ENCODE measurements around the gene RNU5D-1. TPM values are rescaled to one million over a fixed set of nuclear protein-coding genes. Genes with fewer than 3 reads are reported as not detected.

The RNU5D-1 gene
- total and polyA plus RNA-seq, 2 of the 13 experiments (the other 11 are each of a cell fraction or from before 2014, with no cell fraction given) = 165 TPM; not detected in 1

GRCh38 chr1:44730741-44731512 is at the start of gene RNU5D-1 (continued):
- TF ChIP-seq ZNF687 (CRISPR knock-in tag; IDR thresholded peaks at IDR 0.05) (no peak), PTBP1 (IDR thresholded peaks at IDR 0.05; ENCODE audit: low read depth, low read length, poor library complexity, severe bottlenecking) (no peak), HHEX (CRISPR knock-in tag; IDR thresholded peaks at IDR 0.05) (no peak), CCAR2 (optimal IDR thresholded peaks at IDR 0.05; ENCODE audit: low read depth, low read length) (no peak), ZNF562 (CRISPR knock-in tag; IDR thresholded peaks at IDR 0.05; ENCODE audit: borderline replicate concordance) (no peak; the same call in 1 of the 2 replicates), ZNF788 (CRISPR knock-in tag; IDR thresholded peaks at IDR 0.05; ENCODE audit: borderline replicate concordance) (no peak), ZNF615 (CRISPR knock-in tag; IDR thresholded peaks at IDR 0.05; ENCODE audit: borderline replicate concordance) (peak; percentile 22; the same call in 1 of the 2 replicates), HIVEP1 (CRISPR knock-in tag; IDR thresholded peaks at IDR 0.05) (no peak), SIX1 (CRISPR knock-in tag; IDR thresholded peaks at IDR 0.05; ENCODE audit: borderline replicate concordance) (peak; percentile 73; the same call in 1 of the 2 replicates), ZNF10 (CRISPR knock-in tag; IDR thresholded peaks at IDR 0.05; ENCODE audit: borderline replicate concordance, low read depth) (no peak), MAX (IDR thresholded peaks at IDR 0.05) (peak; percentile 80), ZNF292 (CRISPR knock-in tag; IDR thresholded peaks at IDR 0.05; ENCODE audit: borderline replicate concordance, low read depth) (no peak), ZNF232 (CRISPR knock-in tag; IDR thresholded peaks at IDR 0.05; ENCODE audit: borderline replicate concordance) (no peak), CREM (IDR thresholded peaks at IDR 0.05) (peak; percentile 57), CREM (CRISPR knock-in tag; IDR thresholded peaks at IDR 0.05) (no peak), ZFP82 (CRISPR knock-in tag; IDR thresholded peaks at IDR 0.05; ENCODE audit: borderline replicate concordance) (no peak), MAZ (IDR thresholded peaks at IDR 0.05; ENCODE audit: borderline replicate concordance, low read depth, low read length) (peak; percentile 73; the same call in 1 of the 2 replicates), MAZ (CRISPR knock-in tag; IDR thresholded peaks at IDR 0.05; ENCODE audit: low read depth) (no peak), NFE2L1 (CRISPR knock-in tag; IDR thresholded peaks at IDR 0.05; ENCODE audit: borderline replicate concordance) (no peak), REL (CRISPR knock-in tag; conservative IDR thresholded peaks at IDR 0.05) (no peak), KMT2B (CRISPR knock-in tag; IDR thresholded peaks at IDR 0.05) (peak; percentile 71)

Data from HepG2 (cell line).